Vagina (tissue), 2 donors: ENCODE measurements around the gene IL23A. TPM values are rescaled to one million over a fixed set of nuclear protein-coding genes. Genes with fewer than 3 reads are reported as not detected.

ENCODE experiments used
- DNase-seq, 2 donors: peaks; one replicate each; pipeline ENCODE4 v3.0.0-alpha.2; 2017; ENCODE audit errors: extremely low spot score in 2 of 2
- H3K27ac ChIP-seq: fragments of 200-600 bp; sonication (generic); one replicate; pipeline ENCODE4 v1.5.1; 2019
- H3K27me3 ChIP-seq: fragments of 200-600 bp; sonication (generic); one replicate; pipeline ENCODE4 v1.5.1; 2019
- H3K36me3 ChIP-seq, 2 donors: fragments of 200-600 bp; sonication (generic); one replicate each; pipeline ENCODE4 v1.5.1; 2017 to 2019
- H3K4me1 ChIP-seq: fragments of 200-600 bp; sonication (generic); one replicate; pipeline ENCODE4 v1.5.1; 2019
- H3K4me3 ChIP-seq, 2 donors: fragments of 200-600 bp; sonication (generic); 1 replicate in 1 of 2; 2 replicates in 1 of 2; pipeline ENCODE4 v1.5.1; 2016 to 2019
- H3K9me3 ChIP-seq: fragments of 200-600 bp; sonication (generic); one replicate; pipeline ENCODE4 v1.5.1; 2019
- POLR2A ChIP-seq, 2 donors: fragments of 450-650 bp; IDR thresholded peaks; one replicate each; pipeline ENCODE4 v1.6.1; 2017; ENCODE audit warnings: antibody characterized with exemption in 2 of 2, mild to moderate bottlenecking in 2 of 2, moderate library complexity in 2 of 2
- POLR2AphosphoS5 ChIP-seq, 2 donors: sonication (generic); formaldehyde crosslinking; IDR thresholded peaks; one replicate each; pipeline ENCODE4 v1.9.0; 2017; ENCODE audit warnings: antibody characterized with exemption in 2 of 2, mild to moderate bottlenecking in 2 of 2, low read depth in 1 of 2; ENCODE audit not compliant: insufficient read depth in 1 of 2
- intact Hi-C: fragments of 100-400 bp; cut with DNase I; formaldehyde crosslinking; loops from one replicate; pipeline ENCODE4 v1.15.1; 2023
- small RNA-seq: library from RNA; depleted of rRNA; stranded (forward); fragments of <200 nt; gene quantifications from one replicate; pipeline ENCODE3, GENCODE V24; 2016
- total RNA-seq: library from RNA; depleted of rRNA; stranded (reverse); fragments of >200 nt; gene quantifications from one replicate; pipeline ENCODE4 v1.2.3, GENCODE V29; 2016
- TF ChIP-seq, protein P1 (sequence below), 3 experiments: fragments of 450-650 bp in 2 of 3; fragments of 200-600 bp in 1 of 3; sonication (generic) in 1 of 3; IDR thresholded peaks; one replicate each; pipeline ENCODE4 v1.5.1; 2017 to 2019; ENCODE audit warnings: antibody characterized with exemption in 3 of 3, mild to moderate bottlenecking in 2 of 3, moderate library complexity in 2 of 3

Gene IL23A
- total RNA-seq, 1 donor from 2014 or later = not detected

DNA sequence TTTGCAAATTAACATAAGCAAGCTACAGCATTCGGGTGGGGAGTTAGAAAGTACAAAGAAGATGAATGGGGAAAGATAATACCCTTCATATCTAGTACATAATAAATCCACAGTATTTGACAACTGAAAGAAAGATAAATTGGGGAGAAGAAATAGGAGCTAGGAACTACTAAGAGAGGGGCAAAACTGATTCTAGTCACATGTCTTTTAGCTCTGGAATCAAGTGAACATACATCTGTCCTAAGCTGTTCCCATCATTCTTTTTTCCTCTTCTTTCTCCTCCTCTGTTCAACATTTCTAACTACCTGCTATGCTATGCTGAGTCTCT, 39.3 kb downstream of the IL23A start:
- intact Hi-C loops = no loop called here
- TF ChIP-seq POLR2AphosphoS5 (IDR thresholded peaks at IDR 0.05; ENCODE audit: insufficient read depth in 1 of 2, low read depth in 1 of 2) (no peak), POLR2A (IDR thresholded peaks at IDR 0.05) (no peak)
- TF ChIP-seq, protein P1, sequence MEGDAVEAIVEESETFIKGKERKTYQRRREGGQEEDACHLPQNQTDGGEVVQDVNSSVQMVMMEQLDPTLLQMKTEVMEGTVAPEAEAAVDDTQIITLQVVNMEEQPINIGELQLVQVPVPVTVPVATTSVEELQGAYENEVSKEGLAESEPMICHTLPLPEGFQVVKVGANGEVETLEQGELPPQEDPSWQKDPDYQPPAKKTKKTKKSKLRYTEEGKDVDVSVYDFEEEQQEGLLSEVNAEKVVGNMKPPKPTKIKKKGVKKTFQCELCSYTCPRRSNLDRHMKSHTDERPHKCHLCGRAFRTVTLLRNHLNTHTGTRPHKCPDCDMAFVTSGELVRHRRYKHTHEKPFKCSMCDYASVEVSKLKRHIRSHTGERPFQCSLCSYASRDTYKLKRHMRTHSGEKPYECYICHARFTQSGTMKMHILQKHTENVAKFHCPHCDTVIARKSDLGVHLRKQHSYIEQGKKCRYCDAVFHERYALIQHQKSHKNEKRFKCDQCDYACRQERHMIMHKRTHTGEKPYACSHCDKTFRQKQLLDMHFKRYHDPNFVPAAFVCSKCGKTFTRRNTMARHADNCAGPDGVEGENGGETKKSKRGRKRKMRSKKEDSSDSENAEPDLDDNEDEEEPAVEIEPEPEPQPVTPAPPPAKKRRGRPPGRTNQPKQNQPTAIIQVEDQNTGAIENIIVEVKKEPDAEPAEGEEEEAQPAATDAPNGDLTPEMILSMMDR (IDR thresholded peaks at IDR 0.05) = no peak
- Histone ChIP-seq H3K9me3 (no peaks in the 10 kb centered on the region), H3K4me3 (no peak overlapping the region), H3K4me1 (no peaks in the 10 kb centered on the region), H3K36me3 (no peaks in the 10 kb centered on the region), H3K27me3 (no peaks in the 10 kb centered on the region), H3K27ac (no peak overlapping the region)
- DNase-seq = no peak

DNA sequence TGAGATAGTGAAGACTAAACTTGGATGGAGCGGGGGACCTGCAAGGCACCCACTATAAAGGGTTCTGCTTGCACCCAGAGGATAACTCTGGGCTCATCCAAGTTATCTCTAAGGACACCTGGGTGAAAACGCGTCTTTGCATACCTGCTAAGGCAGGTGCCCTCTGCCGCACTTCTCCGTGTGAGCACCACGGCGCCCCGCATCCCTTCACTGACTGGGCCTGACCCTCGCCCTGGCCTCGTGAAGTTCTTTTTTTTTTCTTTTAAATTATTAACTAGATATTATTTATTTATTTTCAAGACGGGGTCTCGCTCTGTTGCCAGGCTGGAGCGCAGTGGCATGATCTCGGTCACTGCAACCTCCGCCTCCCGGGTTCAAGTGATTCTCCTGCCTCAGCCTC, 43.9 kb downstream of the IL23A start:
- Histone ChIP-seq H3K27me3 (no peaks in the 10 kb centered on the region), H3K4me1 (no peaks in the 10 kb centered on the region), H3K36me3 (no peaks in the 10 kb centered on the region), H3K4me3 (no peak overlapping the region), H3K27ac (no peak overlapping the region), H3K9me3 (no peaks in the 10 kb centered on the region)
- DNase-seq = no peak
- TF ChIP-seq, protein P1 (IDR thresholded peaks at IDR 0.05) = no peak
- TF ChIP-seq POLR2A (IDR thresholded peaks at IDR 0.05) (no peak), POLR2AphosphoS5 (IDR thresholded peaks at IDR 0.05; ENCODE audit: insufficient read depth in 1 of 2, low read depth in 1 of 2) (no peak)
- intact Hi-C loops = no loop called here

DNA sequence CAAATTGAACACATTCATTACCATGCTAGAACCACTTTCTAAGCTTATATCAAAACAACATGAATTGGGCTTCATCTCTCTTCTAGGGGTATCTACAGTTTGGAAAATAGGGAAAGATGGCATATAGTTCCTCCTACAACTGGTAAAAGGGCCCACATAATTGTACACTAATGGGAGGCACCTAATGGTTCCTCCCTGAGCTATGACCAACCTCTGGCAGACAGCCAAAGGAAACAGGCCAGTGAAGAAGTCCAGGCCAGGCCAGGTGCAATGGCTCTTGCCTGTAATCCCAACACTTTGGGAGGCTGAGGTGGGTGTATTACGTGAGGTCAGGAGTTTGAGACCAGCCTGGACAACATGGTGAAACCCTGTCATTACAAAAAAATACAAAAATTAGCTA, 47.2 kb downstream of the IL23A start:
- Histone ChIP-seq H3K9me3 (no peaks in the 10 kb centered on the region), H3K4me3 (no peak overlapping the region), H3K27ac (no peak overlapping the region), H3K27me3 (no peaks in the 10 kb centered on the region), H3K36me3 (no peaks in the 10 kb centered on the region), H3K4me1 (no peaks in the 10 kb centered on the region)
- DNase-seq = no peak
- intact Hi-C loops = no loop called here
- TF ChIP-seq POLR2AphosphoS5 (IDR thresholded peaks at IDR 0.05; ENCODE audit: insufficient read depth in 1 of 2, low read depth in 1 of 2) = no peak
- TF ChIP-seq POLR2A (IDR thresholded peaks at IDR 0.05) = no peak
- TF ChIP-seq, protein P1 (IDR thresholded peaks at IDR 0.05) = no peak

DNA sequence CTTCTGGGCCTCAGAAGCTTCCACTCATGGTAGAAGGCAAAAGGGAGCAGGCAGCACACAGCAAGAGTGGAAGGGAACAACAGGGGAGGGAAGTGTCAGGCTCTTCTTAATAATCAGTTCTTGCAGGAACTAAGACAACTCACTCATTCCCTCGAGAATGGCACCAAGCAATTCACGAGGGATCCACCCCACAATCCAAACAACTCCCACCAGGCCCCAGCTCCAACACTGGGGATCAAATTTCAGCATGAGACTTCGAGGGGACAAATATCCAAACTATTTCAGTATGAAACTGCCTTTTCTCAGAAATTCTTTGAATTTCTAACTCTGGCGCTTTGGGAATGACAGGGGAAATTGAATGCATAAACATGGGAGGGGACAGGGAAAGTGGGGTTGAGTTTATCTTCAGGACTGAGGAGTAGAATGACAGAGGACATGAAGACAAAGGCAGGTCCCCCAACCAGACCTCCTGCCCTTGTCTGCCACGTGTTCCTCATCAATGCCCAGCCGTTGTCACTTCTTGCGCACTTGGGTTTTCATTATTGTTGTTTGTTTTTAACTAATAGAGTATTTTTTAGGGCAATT, 48.6 kb downstream of the IL23A start:
- TF ChIP-seq, protein P1 (IDR thresholded peaks at IDR 0.05) = no peak
- TF ChIP-seq POLR2AphosphoS5 (IDR thresholded peaks at IDR 0.05; ENCODE audit: insufficient read depth in 1 of 2, low read depth in 1 of 2) (no peak), POLR2A (IDR thresholded peaks at IDR 0.05) (no peak)
- H3K36me3 ChIP-seq = no peaks in the 10 kb centered on the region
- no peaks in the 10 kb centered on the region for H3K4me1 ChIP-seq
- intact Hi-C loops = no loop called here
- H3K27ac ChIP-seq = no peak overlapping the region
- no peaks in the 10 kb centered on the region for H3K27me3 ChIP-seq
- no peak for DNase-seq
- H3K9me3 ChIP-seq = no peaks in the 10 kb centered on the region
- no peak overlapping the region for H3K4me3 ChIP-seq

DNA sequence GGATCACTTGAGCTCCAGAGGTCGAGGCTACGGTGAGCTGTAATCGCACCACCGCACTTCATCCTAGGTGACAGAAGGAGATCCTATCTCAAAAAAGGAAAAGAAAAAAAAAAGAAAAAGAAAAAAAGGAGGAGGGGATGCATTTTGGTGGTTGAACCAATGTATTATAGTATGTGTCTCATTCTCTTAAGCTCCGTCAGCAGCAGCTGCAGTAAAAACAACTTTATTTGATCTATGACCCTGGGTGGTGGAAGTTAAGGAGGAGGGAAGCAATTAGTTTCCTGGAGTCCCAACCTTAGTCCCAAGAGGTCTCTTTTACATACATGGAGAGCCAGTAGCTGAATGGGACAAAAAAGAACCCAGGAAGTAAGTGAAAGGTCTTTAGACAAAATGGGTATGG, 50.7 kb downstream of the IL23A start:
- intact Hi-C loops = no loop called here
- H3K9me3 ChIP-seq = no peaks in the 10 kb centered on the region
- DNase-seq = no peak
- no peak overlapping the region for H3K27ac ChIP-seq
- H3K27me3 ChIP-seq = no peaks in the 10 kb centered on the region
- H3K36me3 ChIP-seq = no peaks in the 10 kb centered on the region
- no peaks in the 10 kb centered on the region for H3K4me1 ChIP-seq
- no peak overlapping the region for H3K4me3 ChIP-seq
- TF ChIP-seq POLR2AphosphoS5 (IDR thresholded peaks at IDR 0.05; ENCODE audit: insufficient read depth in 1 of 2, low read depth in 1 of 2) (no peak), POLR2A (IDR thresholded peaks at IDR 0.05) (no peak)
- TF ChIP-seq, protein P1 (IDR thresholded peaks at IDR 0.05) = no peak

Small RNA genes lying within 50 kb of the gene (small RNA-seq; reads per million reads assigned to genes)
- gene RNU7-40P = not detected

Other genes with a start within 250 kb of the IL23A start
- 116 TPM for gene PA2G4, start 234.3 kb upstream of the IL23A start, total RNA-seq
- 2,458 TPM for gene RPL41, start 222.3 kb upstream of the IL23A start, total RNA-seq
- 2.0 TPM for gene ZC3H10, start 220.6 kb upstream of the IL23A start, total RNA-seq
- gene ESYT1, start 210.6 kb upstream of the IL23A start, total RNA-seq = 140 TPM
- 40.8 TPM for gene MYL6B, start 186.3 kb upstream of the IL23A start, total RNA-seq
- 2,285 TPM for gene MYL6, start 180.5 kb upstream of the IL23A start, total RNA-seq
- 95.3 TPM for gene SMARCC2, start 149.4 kb upstream of the IL23A start, total RNA-seq
- gene RNF41, start 117.0 kb upstream of the IL23A start, total RNA-seq = 79.6 TPM
- gene NABP2, start 114.5 kb upstream of the IL23A start, total RNA-seq = 20.4 TPM
- not detected for gene SLC39A5, start 108.8 kb upstream of the IL23A start, total RNA-seq
- gene ANKRD52, start 80.5 kb upstream of the IL23A start, total RNA-seq = 22.6 TPM
- gene COQ10A, start 71.9 kb upstream of the IL23A start, total RNA-seq = 10.1 TPM
- 140 TPM for gene CS, start 38.6 kb upstream of the IL23A start, total RNA-seq
- 65.6 TPM for gene CNPY2, start 22.9 kb upstream of the IL23A start, total RNA-seq
- gene PAN2, start 4.9 kb upstream of the IL23A start, total RNA-seq = 37.6 TPM
- 109 TPM for gene STAT2, start 21.2 kb downstream of the IL23A start, total RNA-seq
- gene APOF, start 24.0 kb downstream of the IL23A start, total RNA-seq = not detected
- 6.1 TPM for gene TIMELESS, start 110.5 kb downstream of the IL23A start, total RNA-seq
- gene MIP, start 115.8 kb downstream of the IL23A start, total RNA-seq = not detected
- 1.7 TPM for gene SPRYD4, start 129.7 kb downstream of the IL23A start, total RNA-seq
- gene GLS2, start 149.3 kb downstream of the IL23A start, total RNA-seq = 5.2 TPM
- 20.6 TPM for gene RBMS2, start 182.9 kb downstream of the IL23A start, total RNA-seq